ENCODE results near the gene VCAM1. TPM values are rescaled to one million over a fixed set of nuclear protein-coding genes. Genes with fewer than 3 reads are reported as not detected.

The VCAM1 gene
- total and polyA plus RNA-seq, 9 of the 15 experiments (the other 6 are each of a cell fraction or from before 2014, with no cell fraction given): 0.04 to 0.13 TPM; not detected in 7

- TF ChIP-seq JUND (IDR thresholded peaks at IDR 0.05; ENCODE audit: borderline replicate concordance, low read depth, low read length): no peak
- TF ChIP-seq JUND (tag; IDR thresholded peaks at IDR 0.05; ENCODE audit: borderline replicate concordance, low read depth, low read length): no peak
- no peak for TF ChIP-seq ZNF134 (CRISPR knock-in tag; conservative IDR thresholded peaks at IDR 0.05)
- no peak for TF ChIP-seq POLR2AphosphoS5 (IDR thresholded peaks at IDR 0.05; ENCODE audit: control insufficient read depth, insufficient read depth, low read depth, low read length)
- no peak for TF ChIP-seq CREM (IDR thresholded peaks at IDR 0.05; ENCODE audit: low read depth)
- TF ChIP-seq LARP7 (IDR thresholded peaks at IDR 0.05): no peak
- TF ChIP-seq CREB3 (tag; conservative IDR thresholded peaks at IDR 0.05; ENCODE audit: low read depth): no peak
- no peak for TF ChIP-seq TFE3 (CRISPR knock-in tag; IDR thresholded peaks at IDR 0.05)
- TF ChIP-seq NR0B1 (IDR thresholded peaks at IDR 0.05; ENCODE audit: partially characterized antibody): no peak
Measured at GRCh38 chr1:100782473-100783039, 63.0 kb downstream of the VCAM1 start (continued).

All from K562 (cell line).